Stimulated activated CD8-positive, alpha-beta memory T cell treated with anti-CD3 and anti-CD28 coated beads, Interleukin-15, amount 100 ng/mL, for 48 hours (primary cell): ENCODE results near the gene SRPK3.

Source experiments
- DNase-seq, 2 donors: peaks; one replicate each; pipeline ENCODE4 v3.0.0-alpha.2; 2020; ENCODE audit warnings: low read depth in 2 of 2

Gene SRPK3

GRCh38 chrX:153770601-153771414, 10.0 kb upstream of the SRPK3 start:
- DNase-seq, result no peak

DNA sequence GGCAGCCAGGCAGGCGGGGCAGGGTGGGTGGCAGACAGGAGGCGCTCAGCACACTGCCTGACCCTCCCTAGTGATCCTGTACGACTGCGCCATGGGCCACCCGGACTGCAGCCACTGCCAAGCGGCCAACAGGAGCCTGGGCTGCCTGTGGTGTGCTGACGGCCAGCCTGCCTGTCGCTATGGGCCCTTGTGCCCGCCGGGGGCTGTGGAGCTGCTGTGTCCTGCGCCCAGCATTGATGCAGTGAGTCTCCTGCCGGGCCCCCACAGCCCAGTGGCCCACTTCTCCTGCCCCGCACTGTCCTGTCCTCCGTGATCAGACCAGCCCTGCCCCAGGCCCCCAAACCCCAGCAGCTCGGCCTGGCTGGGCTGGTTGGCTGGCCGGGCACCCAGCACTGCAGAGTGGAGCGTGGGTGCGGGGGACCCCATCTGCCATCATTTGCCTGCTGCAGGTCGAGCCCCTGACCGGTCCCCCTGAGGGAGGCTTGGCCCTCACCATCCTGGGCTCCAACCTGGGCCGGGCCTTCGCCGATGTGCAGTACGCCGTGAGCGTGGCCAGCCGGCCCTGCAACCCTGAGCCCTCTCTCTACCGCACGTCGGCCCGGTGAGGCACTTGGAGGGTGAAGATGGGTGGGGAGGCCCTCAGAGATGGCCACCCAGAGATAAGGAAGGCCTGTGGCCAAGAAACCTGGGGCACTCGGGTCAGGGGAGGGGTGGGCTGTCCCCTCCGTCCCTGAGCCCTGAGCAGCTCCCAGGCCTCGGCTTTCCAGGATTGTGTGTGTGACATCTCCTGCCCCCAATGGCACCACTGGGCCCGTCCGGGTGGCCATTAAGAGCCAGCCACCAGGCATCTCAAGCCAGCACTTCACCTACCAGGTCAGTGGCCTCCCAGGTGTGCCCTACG, 9.2 kb upstream of the SRPK3 start:
- no peak for DNase-seq

GRCh38 chrX:153772316-153773217, 8.3 kb upstream of the SRPK3 start:
- no peak for DNase-seq

DNA sequence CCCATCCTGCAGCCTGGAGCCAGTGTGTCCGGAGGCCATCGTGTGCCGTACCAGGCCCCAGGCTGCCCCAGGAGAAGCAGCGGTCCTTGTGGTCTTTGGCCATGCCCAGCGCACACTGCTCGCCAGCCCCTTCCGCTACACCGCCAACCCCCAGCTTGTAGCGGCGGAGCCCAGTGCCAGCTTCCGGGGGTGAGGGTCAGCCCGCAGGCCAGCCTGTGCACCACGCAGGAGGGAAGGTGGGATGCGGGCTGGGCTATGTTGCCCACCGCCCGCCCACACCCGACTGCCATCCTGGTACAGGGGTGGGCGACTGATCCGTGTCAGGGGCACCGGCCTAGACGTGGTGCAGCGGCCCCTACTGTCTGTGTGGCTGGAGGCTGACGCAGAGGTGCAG, 7.6 kb upstream of the SRPK3 start:
- DNase-seq, result no peak

DNA sequence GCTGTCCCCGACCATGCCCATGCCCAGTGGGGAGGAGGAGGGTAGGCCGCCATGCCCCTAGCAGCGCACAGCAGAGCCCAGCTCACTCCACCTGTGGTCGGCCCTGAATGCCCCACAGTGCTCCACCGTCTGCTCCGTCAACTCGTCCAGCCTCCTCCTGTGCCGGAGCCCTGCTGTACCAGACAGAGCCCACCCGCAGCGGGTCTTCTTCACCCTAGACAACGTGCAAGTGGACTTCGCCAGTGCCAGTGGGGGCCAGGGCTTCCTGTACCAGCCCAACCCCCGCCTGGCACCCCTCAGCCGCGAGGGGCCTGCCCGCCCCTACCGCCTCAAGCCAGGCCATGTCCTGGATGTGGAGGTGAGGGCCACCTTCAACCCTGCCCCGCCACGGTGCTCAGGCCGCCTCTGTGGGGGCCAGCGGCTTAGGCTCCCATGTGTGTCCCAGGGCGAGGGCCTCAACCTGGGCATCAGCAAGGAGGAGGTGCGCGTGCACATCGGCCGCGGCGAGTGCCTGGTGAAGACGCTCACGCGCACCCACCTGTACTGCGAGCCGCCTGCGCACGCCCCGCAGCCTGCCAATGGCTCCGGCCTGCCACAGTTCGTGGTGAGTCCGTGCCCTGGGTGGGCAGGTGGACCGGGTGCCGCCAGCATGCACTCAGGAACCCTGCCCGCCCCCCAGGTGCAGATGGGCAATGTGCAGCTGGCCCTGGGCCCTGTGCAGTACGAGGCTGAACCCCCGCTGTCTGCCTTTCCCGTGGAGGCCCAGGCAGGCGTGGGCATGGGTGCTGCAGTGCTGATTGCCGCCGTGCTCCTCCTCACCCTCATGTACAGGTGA, 6.9 kb upstream of the SRPK3 start:
- DNase-seq, result no peak

- DNase-seq, result no peak
These were observed 6.1 kb upstream of the SRPK3 start for GRCh38 chrX:153774576-153775292.

- no peak for DNase-seq
These were observed 5.3 kb upstream of the SRPK3 start for GRCh38 chrX:153775293-153776119.

DNA sequence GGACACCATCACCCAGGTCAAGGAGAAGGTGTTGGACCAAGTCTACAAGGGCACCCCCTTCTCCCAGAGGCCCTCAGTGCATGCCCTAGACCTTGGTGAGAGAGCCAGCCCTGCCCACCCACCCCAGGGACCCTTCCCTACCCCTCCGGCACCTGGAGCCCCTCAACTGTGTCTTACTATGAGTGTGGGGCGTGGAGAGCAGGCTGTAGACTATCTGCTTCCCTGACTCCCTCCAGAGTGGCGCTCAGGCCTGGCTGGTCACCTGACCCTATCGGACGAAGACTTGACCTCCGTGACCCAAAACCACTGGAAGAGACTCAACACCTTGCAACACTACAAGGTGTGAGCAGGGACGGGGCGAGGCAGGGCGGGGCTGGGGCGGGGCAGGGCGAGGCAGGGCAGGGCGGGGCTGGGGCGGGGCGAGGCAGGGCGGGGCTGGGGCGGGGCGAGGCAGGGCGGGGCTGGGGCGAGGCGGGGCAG, 4.7 kb upstream of the SRPK3 start:
- DNase-seq, result no peak

DNA sequence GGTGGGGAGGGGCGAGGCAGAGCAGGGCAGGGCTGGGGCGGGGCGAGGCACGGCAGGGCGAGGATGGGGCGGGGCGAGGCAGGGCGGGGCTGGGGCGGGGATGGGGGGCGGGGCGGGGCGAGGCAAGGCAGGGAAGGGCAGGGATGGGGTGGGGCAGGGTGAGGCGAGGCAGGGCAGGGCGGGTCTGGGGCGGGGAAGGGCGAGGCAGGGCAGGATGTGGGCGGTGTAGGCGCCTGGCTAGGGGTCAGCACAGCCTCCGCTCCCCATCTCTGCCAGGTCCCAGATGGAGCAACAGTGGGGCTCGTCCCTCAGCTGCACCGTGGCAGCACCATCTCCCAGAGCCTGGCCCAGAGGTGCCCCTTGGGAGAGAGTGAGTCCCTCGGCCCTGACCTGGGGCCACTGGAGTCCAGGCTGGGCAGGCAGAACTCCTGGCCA, 4.2 kb upstream of the SRPK3 start:
- no peak for DNase-seq

- no peak for DNase-seq
These were observed 3.4 kb upstream of the SRPK3 start for GRCh38 chrX:153777261-153778090.

GRCh38 chrX:153778181-153778580, 2.7 kb upstream of the SRPK3 start:
- no peak for DNase-seq

DNA sequence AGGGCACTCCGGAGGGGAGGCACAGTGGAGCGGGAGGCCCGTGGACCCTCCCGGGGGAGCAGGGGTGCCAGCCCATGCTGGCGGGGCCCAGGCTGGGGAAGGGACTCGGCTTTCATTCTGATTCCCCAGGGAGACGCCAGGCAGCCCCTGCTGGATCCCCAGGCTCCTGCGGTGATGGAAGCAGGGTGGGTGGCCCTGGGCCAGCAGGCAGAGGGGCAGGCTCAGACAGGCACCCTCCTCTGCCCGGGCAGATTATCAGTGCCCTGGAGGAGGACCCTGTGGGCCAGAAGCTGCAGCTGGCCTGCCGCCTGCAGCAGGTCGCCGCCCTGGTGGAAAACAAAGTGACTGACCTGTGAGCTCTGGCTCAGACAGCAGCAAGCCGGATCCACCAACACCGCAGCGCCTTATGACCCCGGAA, 2.1 kb upstream of the SRPK3 start:
- DNase-seq, result no peak

DNA sequence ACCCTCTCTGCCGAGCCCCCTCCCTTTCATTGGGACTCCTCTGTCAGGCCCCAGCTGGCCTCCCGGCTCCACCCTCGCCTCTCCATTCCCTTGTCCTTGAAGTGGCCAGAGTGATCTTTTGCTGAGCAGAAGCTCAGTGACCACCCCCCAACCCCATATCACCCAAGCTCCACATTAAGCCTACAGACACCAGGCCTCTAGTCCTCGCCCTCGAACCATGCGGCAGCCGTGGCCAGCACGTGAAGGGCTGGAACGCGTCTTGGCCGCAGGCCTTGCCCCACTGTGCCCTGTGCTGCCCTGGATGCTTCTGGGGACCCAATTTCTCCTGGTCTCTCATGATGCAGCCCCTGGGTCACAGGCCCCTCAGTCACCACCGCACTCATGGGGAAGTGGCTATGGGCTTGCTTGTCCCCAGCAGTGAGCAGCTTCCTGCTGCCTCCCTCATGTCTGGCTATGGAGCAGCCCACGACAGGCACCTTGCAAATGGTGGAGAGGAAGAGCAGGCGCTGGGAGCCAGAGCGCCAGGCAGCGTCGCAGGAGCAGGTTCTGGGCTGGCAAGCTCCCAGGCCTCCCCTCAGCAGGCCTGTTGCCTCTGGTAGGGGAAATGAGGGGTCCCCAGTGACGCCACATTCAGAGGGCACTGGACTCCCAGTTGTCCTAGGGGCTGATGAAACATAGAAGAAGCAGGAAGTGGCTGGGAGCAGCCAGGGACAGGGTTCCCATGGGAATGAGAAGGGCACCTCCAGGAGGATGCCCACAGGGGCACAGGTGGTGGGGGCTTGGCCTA, 757 bp upstream of the SRPK3 start:
- no peak for DNase-seq

DNA sequence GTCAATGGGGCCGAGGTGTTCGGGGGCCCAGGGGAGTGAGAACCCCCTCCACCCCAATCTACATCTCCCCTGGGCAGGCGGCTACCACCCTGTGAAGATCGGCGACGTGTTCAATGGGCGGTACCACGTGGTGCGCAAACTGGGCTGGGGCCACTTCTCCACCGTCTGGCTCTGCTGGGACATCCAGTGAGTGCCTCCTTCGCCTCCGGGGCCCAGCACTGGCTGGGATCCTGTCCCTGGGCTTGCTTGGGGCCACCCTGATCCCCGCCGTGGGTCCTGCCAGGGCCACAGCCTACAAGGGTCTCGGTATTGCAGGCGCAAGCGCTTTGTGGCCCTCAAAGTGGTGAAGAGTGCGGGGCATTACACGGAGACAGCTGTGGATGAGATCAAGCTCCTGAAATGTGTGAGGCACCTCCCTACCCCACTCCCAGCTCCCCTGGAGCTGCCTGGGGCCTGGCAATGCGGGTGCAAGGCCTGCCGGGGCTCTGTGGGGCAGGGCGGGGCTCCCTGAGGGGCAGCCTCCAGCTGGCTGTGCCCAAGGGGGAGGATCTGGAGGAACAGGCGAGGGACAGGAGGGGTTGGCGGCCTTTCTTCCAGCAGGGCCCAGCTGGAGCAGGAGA, 697 bp downstream of the SRPK3 start:
- no peak for DNase-seq

- no peak for DNase-seq
These were observed 1.5 kb downstream of the SRPK3 start for GRCh38 chrX:153782313-153782712.

DNA sequence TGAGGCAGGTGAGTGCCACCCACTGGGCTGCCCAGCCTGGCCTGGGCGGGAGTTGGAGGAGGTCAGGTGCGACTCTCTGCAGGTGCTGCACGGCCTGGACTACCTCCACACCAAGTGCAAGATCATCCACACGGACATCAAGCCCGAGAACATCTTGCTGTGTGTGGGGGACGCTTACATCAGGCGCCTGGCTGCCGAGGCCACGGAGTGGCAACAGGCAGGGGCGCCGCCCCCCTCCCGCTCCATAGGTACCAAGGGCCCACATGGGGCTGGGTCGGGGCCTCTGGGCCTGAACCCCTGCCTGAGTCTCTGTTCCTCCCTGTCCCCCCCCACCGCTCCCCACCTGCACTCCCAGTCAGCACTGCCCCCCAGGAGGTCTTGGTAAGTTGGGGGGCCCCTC, 2.0 kb downstream of the SRPK3 start:
- no peak for DNase-seq

DNA sequence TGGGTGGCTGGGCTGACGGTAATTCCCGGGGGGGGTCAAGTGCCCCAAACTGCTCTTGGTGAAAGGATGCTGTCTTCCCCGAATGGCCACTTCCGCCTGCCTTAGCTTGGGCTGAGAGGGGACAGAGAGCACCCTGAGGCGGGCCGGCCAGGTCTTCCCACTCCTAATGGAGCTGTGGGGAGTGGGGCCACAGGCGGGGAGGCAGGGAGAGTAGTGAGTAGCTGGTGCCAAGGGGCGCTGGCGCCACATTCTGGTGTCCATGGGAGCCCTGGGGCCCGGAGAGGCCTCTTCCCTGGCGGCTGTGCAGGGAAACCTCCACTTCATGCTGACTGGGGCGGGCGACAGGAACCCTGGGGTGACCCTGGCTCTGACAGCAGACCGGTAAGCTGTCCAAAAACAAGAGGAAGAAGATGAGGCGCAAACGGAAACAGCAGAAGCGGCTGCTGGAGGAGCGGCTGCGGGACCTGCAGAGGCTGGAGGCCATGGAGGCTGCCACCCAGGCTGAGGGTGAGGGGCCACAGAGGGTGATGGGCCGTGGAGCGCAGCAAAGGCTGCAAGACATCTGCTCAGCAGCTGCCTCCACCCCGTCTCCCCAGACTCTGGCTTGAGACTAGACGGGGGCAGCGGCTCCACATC, 2.7 kb downstream of the SRPK3 start:
- DNase-seq, result no peak
